ENCODE results near the gene NOC4L.
"Not testable (repeated sequence)": the region's sequence is repeated elsewhere in the genome, so short reads cannot be mapped to it uniquely, and the experiment has no call there.

GRCh38 chr12:132136226-132136625 is 8.0 kb upstream of the NOC4L start:
- not testable (repeated sequence) for TF ChIP-seq CTCF, POLR2A (IDR thresholded peaks at IDR 0.05)
